HG02938 (cell line): ENCODE results near the gene TMEM233.

Experiments
- ATAC-seq: cut with Tn5 transposase; IDR thresholded peaks from one replicate; pipeline ENCODE4 v1.9.1; 2021; ENCODE audit warnings: mild to moderate bottlenecking, moderate library complexity; ENCODE audit not compliant: unreplicated experiment

TMEM233 gene

GRCh38 chr12:119593578-119594398, at the start of gene TMEM233:
TMEM233 (plus strand) TSS chr12:119593774; CDS start chr12:119593849, 75 bp downstream.
- no peak for ATAC-seq

DNA sequence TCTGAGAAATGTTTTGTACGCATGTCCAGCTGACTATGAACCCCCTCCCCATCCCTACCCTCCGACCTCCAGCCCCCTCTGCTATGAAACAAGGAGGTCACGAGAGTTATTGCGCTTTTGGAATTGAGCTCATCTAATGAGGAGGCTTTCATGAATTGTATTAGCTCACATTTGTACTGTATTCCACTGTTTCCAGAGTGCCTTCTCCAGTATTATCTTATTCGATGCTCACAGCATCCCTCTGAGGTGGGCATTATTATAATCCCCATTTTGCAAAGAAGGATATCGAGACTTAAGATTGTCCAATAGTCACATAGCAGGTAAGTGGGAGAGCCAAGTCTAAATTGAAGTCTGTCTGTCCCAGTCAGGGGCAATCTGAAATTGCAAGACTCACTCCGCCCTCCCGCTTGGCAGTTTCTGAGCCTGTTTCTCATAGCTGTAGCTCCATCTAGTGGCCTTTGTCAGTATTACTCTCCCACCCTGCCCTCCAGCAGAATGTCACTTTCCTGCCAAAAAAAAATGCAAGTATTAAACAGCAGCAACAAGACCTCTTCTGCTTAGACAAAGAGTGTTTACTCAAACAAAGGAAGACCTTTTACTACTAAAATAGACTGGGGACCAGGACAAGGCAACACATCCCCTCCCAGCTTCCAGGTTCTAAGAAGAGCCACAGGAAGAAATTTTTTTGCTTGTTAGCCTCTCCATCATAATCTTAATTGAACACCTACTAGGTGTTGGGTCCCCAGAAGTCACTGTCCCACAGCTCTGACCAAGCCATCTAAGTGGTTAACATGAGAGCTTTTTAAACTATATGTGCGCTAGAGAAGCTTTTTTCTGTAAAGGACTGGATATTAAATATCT, 48.6 kb upstream of the TMEM233 start:
- ATAC-seq = no peak

- no peak for ATAC-seq
Observed at GRCh38 chr12:119546340-119546739, 47.2 kb upstream of the TMEM233 start.

GRCh38 chr12:119547001-119547400, 46.6 kb upstream of the TMEM233 start:
- ATAC-seq = no peak

GRCh38 chr12:119556854-119557253, 36.7 kb upstream of the TMEM233 start:
- ATAC-seq = no peak

DNA sequence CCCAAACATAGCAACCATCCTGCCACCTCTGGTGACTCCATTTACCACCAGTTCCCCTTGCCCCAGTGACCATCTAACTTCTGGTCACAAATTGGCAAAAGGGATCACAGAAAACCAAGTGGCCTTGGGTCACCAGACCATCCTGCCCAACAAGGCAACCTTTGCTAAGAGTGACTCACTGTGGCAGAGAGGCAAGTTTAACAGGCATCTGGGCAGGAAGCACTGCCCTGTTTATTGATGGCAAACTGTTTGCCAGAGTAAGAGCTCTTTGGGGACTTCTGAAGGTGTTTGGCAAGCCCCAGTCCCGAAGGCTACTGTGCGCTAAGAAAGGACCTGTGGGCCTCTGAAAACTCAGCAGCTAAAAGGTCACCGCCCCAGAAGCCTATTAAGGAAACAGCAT, 28.2 kb upstream of the TMEM233 start:
- no peak for ATAC-seq

DNA sequence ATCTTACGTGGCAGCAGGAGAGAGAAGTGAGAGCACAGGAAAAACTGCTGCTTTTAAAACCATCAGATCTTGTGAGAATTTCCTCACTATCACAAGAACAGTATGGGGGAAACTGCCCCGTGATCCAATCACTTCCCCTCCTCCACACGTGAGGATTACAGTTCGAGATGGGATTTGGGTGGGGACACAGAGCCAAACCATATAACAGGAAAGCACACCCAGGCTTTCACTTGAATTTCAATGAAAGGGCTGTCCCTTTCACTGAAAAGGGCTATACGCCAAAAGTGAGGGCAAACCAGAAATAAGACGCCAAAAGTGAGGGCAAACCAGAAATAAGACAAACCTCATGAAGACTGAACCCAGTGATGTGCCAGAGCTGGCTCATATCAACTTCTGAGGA, 22.8 kb upstream of the TMEM233 start:
- ATAC-seq = no peak

DNA sequence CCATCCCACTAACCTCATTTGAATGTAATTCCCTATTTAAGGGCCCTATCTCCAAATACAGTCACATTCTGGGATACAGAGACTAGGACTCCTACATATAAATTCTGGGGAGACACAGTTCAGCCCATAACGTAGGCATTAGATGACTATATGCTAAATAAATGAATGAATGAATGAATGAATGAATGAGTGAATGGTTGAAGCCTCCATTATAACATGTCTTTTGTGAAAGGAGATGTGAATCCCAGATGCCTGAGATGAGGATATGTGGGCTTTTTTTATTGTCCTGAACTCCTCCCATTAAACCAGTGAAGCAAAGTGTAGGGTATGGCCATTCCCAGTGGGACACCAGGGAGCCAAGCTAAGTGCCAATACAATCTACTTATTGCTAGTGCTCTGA, 20.5 kb upstream of the TMEM233 start:
- ATAC-seq = no peak

DNA sequence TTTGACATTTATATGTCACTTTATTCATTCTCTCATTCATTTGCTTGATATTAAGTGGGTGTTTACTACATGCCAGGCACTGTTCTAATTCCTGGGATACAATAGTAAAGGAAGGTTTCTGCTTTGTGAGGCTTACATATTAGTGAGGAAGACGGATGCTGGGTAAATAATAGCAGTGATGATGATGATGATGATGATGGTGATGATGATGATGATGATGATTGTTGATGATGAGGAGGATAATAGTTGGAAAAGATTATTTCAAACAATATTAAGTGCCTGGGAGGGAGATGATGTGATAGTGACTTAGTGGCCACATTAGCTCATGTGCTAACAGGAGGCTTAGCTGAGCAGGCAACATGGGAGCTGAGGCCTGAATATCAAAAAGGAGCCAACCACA, 19.3 kb upstream of the TMEM233 start:
- no peak for ATAC-seq

DNA sequence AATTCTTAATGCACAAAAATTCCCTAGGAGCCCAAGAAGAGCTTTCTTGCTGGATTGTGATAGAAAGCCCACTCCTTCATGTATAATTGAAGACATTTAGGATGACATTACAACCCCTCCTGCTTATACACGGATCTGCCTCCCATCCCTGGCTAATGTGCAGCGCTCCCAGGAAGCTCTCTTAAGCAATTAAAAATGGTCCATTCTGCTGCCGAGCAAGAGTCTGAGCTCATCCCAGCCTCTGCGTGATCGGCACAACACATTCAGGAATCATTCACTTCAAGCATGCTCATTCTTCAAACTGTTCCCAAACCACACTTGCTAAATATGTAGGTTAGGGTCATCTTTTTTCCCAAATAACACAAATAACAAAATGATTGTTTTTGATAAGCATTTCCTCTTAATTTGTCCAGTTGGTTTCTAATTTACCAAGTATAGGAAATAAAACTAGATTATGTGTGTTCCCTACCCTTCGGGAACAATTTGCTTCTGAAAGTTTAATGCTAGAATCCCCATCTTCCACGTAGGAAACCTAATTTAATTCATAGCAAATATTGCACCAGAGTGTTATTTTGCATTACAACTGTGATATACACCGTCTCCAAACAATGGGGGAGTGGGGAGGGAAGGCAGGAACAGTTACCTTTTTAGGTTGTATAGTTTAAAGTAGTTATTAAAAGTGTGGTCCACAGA, 17.3 kb upstream of the TMEM233 start:
- no peak for ATAC-seq

DNA sequence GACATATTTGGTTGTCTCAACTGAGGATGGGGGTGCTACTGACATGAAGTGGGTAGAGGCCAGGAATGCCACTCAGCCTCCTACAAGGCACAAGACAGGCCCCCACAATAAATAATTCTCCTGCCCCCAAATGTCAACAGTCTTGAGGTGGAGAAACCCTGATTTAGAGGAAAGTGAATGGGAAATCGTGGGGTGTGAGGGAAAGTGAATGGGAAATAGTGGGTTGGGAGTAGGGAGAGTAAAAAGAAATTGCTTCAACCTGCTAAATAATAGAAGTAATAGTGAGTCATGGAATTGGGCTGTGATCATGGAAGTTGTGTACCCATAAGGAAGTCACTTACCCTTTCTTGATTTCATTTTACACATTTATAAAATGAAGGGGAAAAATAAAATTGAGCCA, 16.7 kb upstream of the TMEM233 start:
- no peak for ATAC-seq

DNA sequence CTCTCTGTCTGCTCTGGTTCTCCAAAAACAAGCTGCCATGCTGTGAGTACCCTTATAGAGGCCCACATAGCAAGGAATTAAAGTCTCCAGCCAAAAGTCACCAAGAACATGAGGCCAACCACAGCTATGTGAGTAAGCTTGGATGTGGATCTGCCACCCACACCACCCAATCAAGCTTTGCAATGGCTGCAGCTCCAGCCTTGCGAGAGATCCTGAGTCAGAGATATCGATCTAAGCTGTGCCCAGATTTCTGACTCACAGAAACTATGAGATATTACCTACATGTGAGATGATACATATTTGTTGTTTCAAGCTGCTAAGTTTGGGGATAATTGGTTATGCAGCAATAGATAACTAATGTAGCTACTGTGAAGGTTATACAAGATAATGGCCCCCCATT, 15.5 kb upstream of the TMEM233 start:
- ATAC-seq = no peak

DNA sequence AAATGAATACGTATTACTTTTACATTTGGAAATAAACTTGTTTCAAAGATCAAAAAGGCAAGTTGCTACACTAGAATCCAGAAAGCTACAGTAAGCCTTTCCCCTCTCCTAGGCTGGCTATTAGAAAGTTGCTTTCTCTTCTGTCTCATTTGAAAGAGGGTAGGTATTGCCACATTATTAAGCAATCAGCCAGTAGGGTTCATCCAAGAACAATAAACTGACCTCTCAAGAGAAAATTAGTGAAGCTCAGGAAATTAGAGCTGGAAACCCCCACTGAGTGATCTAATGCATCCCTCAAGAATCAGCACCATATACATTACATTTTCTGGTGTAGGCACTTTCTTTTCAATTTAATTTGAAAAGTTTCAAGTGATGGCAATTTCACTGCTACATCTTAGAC, 4.5 kb upstream of the TMEM233 start:
- no peak for ATAC-seq

GRCh38 chr12:119589634-119590033, 3.9 kb upstream of the TMEM233 start:
- no peak for ATAC-seq

DNA sequence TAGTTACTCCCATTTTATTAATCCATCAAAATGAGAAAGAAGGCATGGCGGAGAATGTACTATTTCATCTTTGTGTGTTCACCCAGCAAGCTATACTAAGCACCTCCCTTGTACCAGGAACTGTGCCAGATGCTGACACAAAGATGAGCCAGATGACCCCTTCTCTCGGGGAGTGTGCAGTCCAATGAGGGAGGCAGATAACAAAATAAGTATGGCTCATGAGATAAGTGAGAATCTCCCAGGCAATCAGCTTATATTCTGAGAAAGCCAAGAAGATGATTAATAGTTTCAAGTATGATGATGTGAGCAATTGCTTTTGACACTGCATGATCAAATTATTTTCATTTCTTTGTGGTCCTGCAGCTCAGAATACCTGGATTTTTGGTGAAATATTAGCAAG, 1.3 kb upstream of the TMEM233 start:
- ATAC-seq = no peak

GRCh38 chr12:119594399-119594730, 791 bp downstream of the TMEM233 start:
- ATAC-seq = no peak

DNA sequence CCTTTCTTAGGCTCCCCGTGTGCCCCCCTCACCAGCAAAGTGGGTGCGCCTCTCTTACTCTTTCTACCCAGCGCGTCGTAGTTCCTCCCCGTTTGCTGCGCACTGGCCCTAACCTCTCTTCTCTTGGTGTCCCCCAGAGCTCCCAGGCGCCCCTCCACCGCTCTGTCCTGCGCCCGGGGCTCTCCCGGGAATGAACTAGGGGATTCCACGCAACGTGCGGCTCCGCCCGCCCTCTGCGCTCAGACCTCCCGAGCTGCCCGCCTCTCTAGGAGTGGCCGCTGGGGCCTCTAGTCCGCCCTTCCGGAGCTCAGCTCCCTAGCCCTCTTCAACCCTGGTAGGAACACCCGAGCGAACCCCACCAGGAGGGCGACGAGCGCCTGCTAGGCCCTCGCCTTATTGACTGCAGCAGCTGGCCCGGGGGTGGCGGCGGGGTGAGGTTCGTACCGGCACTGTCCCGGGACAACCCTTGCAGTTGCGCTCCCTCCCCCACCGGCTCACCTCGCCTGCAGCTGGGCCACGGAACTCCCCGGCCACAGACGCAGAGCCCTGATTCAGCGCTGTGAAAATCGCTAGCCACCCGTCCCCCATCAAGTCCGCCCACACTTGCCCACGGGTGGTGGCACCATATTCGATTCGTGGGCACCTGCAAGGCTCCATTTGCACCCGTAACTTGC, 1.3 kb downstream of the TMEM233 start:
- ATAC-seq = no peak

DNA sequence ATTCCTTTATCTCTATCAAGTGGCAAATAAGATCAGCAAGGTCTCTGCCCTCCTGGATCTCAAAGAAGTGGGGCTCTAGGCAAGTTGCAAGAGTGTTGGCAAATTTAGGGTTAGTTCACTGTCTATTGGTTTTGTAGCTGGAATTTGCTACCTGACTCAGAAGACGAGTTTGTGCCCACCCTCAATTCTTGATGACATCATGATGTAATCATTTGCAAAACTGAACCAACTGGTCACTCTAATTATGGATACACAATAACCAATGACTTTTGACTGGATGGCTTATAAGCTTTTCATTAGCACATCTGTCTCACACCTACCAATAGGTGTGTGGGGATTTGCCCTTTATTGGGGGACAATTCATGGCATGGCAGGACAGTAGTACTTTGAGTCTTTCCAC, 4.6 kb downstream of the TMEM233 start:
- ATAC-seq = no peak

GRCh38 chr12:119601877-119602733, 8.5 kb downstream of the TMEM233 start:
- no peak for ATAC-seq

GRCh38 chr12:119602734-119603094, 9.1 kb downstream of the TMEM233 start:
- no peak for ATAC-seq
